ENCODE measurements around the gene CRISPLD2. TPM values are rescaled to one million over a fixed set of nuclear protein-coding genes. Genes with fewer than 3 reads are reported as not detected.

The CRISPLD2 gene
- total RNA-seq, 2 experiments from 2014 or later: 2.0 to 2.6 TPM

GRCh38 chr16:84883301-84883700 is 63.5 kb downstream of the CRISPLD2 start:
- ATAC-seq (ENCODE audit: poor library complexity) (no peak), DNase-seq (no peak)
- Mint-ChIP-seq H3K4me1 (ENCODE audit: low read depth) (no peaks in the 10 kb centered on the region), H3K36me3 (ENCODE audit: low read depth) (no peaks in the 10 kb centered on the region), H3K27me3 (peaks cover 10% of the 10 kb centered on the region), H3K9me3 (no peaks in the 10 kb centered on the region), H3K4me3 (no peak overlapping the region), H3K27ac (no peak overlapping the region)
- Histone ChIP-seq H3K36me3 (ENCODE audit: insufficient read depth, low read length) (no peaks in the 10 kb centered on the region), H3K9me3 (ENCODE audit: control insufficient read depth in 1 of 2, insufficient read depth in 1 of 2, low read length in 2 of 2) (peaks cover 0 to 4% of the 10 kb centered on the region in 2 experiments), H3K4me1 (ENCODE audit: insufficient read depth, low read length) (no peaks in the 10 kb centered on the region), H3K27ac (ENCODE audit: low read depth in 1 of 2, low read length in 2 of 2) (no peak overlapping the region), H3K4me3 (ENCODE audit: low read length) (no peak overlapping the region), H3K27me3 (ENCODE audit: control insufficient read depth in 1 of 2, insufficient read depth in 2 of 2, low read length in 2 of 2) (no peaks in the 10 kb centered on the region)
- no peak for TF ChIP-seq CTCF (IDR thresholded peaks at IDR 0.05)
- POLR2A ChIA-PET: no interaction called here
- CTCF ChIA-PET: interaction anchor here (0.6 kb wide), 1 partner anchor 1068 kb away, joined by 3 read pairs; no protein-coding TSS in a partner anchor
- intact Hi-C loops (cut with DNase I, micrococcal nuclease): no loop called here

GRCh38 chr16:84884246-84884595 is 64.4 kb downstream of the CRISPLD2 start:
- no peaks in the 10 kb centered on the region for H3K27me3 ChIP-seq (ENCODE audit: control insufficient read depth in 1 of 2, insufficient read depth in 2 of 2, low read length in 2 of 2)
- DNase-seq: no peak
- intact Hi-C loops (cut with DNase I, micrococcal nuclease): no loop called here
- H3K4me1 ChIP-seq (ENCODE audit: insufficient read depth, low read length): no peaks in the 10 kb centered on the region
- CTCF ChIA-PET: no interaction called here
- H3K4me3 Mint-ChIP-seq: no peak overlapping the region
- H3K9me3 Mint-ChIP-seq: no peaks in the 10 kb centered on the region
- H3K27ac ChIP-seq (ENCODE audit: low read depth in 1 of 2, low read length in 2 of 2): no peak overlapping the region
- H3K36me3 Mint-ChIP-seq (ENCODE audit: low read depth): no peaks in the 10 kb centered on the region
- no peak for ATAC-seq (ENCODE audit: poor library complexity)
- H3K27me3 Mint-ChIP-seq: peaks cover 14% of the 10 kb centered on the region
- H3K36me3 ChIP-seq (ENCODE audit: insufficient read depth, low read length): no peaks in the 10 kb centered on the region
- POLR2A ChIA-PET: no interaction called here
- H3K4me3 ChIP-seq (ENCODE audit: low read length): no peak overlapping the region
- H3K27ac Mint-ChIP-seq: no peak overlapping the region
- no peak for TF ChIP-seq CTCF (IDR thresholded peaks at IDR 0.05)
- peaks cover 0 to 4% of the 10 kb centered on the region in 2 experiments for H3K9me3 ChIP-seq (ENCODE audit: control insufficient read depth in 1 of 2, insufficient read depth in 1 of 2, low read length in 2 of 2)
- H3K4me1 Mint-ChIP-seq (ENCODE audit: low read depth): no peaks in the 10 kb centered on the region

- no peaks in the 10 kb centered on the region for H3K4me1 ChIP-seq (ENCODE audit: insufficient read depth, low read length)
- no peaks in the 10 kb centered on the region for H3K36me3 ChIP-seq (ENCODE audit: insufficient read depth, low read length)
- Mint-ChIP-seq H3K4me1 (ENCODE audit: low read depth) (no peaks in the 10 kb centered on the region), H3K4me3 (no peak overlapping the region), H3K9me3 (no peaks in the 10 kb centered on the region), H3K27ac (no peak overlapping the region), H3K27me3 (peaks cover 14% of the 10 kb centered on the region), H3K36me3 (ENCODE audit: low read depth) (no peaks in the 10 kb centered on the region)
- peaks cover 0 to 4% of the 10 kb centered on the region in 2 experiments for H3K9me3 ChIP-seq (ENCODE audit: control insufficient read depth in 1 of 2, insufficient read depth in 1 of 2, low read length in 2 of 2)
- intact Hi-C loops (cut with DNase I, micrococcal nuclease): no loop called here
- H3K27me3 ChIP-seq (ENCODE audit: control insufficient read depth in 1 of 2, insufficient read depth in 2 of 2, low read length in 2 of 2): no peaks in the 10 kb centered on the region
- ChIA-PET POLR2A (no interaction called here), CTCF (no interaction called here)
- TF ChIP-seq CTCF (IDR thresholded peaks at IDR 0.05): no peak
- no peak overlapping the region for H3K4me3 ChIP-seq (ENCODE audit: low read length)
- no peak overlapping the region for H3K27ac ChIP-seq (ENCODE audit: low read depth in 1 of 2, low read length in 2 of 2)
- no peak for ATAC-seq (ENCODE audit: poor library complexity)
- no peak for DNase-seq
Observed at GRCh38 chr16:84884596-84885341, 65.0 kb downstream of the CRISPLD2 start.
